DND-41 (cell line): Measurements from ENCODE around the gene CD300A.
"Not testable (repeated sequence)": the region's sequence is repeated elsewhere in the genome, so short reads cannot be mapped to it uniquely, and the experiment has no call there.

Source experiments
- ATAC-seq: fragments of 200-7000 bp; cut with Tn5 transposase; 3 replicates; pipeline ENCODE4 v1.9.1; 2021; ENCODE audit warnings: low read depth; ENCODE audit not compliant: insufficient read depth
- DNase-seq: peaks from one replicate; pipeline ENCODE4 v3.0.0-alpha.2; 2020
- H2AFZ ChIP-seq: 2 replicates; pipeline ENCODE4 v1.6.0; 2012; ENCODE audit warnings: low read depth, low read length
- H3K27ac ChIP-seq: 2 replicates; pipeline ENCODE4 v1.5.1; 2012; ENCODE audit warnings: low read length, inconsistent platforms
- H3K27me3 ChIP-seq: fragments of 200-600 bp; sonication (generic); 2 replicates; pipeline ENCODE4 v1.6.0; 2012; ENCODE audit warnings: low read length, mild to moderate bottlenecking, inconsistent platforms; ENCODE audit not compliant: insufficient read depth, poor library complexity
- H3K36me3 ChIP-seq: 2 replicates; pipeline ENCODE4 v1.5.1; 2012; ENCODE audit warnings: low read length, inconsistent platforms; ENCODE audit not compliant: insufficient read depth
- H3K4me1 ChIP-seq: 2 replicates; pipeline ENCODE4 v1.5.1; 2012; ENCODE audit warnings: mild to moderate bottlenecking, low read length; ENCODE audit not compliant: insufficient read depth
- H3K4me2 ChIP-seq: 2 replicates; pipeline ENCODE4 v1.6.0; 2012; ENCODE audit warnings: mild to moderate bottlenecking, moderate library complexity, low read length, inconsistent platforms; ENCODE audit not compliant: insufficient read depth
- H3K4me3 ChIP-seq, 2 experiments: fragments of 200-600 bp in 1 of 2; shearing (Covaris generic) in 1 of 2; 2 replicates each; pipeline ENCODE4 v1.5.1; 2012 to 2016; ENCODE audit warnings: inconsistent platforms in 2 of 2, low read length in 2 of 2, mild to moderate bottlenecking in 2 of 2, low read depth in 1 of 2, moderate library complexity in 1 of 2
- H3K79me2 ChIP-seq: 2 replicates; pipeline ENCODE4 v1.6.0; 2012; ENCODE audit warnings: low read length, inconsistent platforms; ENCODE audit not compliant: insufficient read depth
- H3K9ac ChIP-seq: 2 replicates; pipeline ENCODE4 v1.6.0; 2012; ENCODE audit warnings: low read depth, mild to moderate bottlenecking, inconsistent platforms, low read length, moderate library complexity
- H3K9me3 ChIP-seq: 2 replicates; pipeline ENCODE4 v1.5.1; 2012; ENCODE audit warnings: low read length, moderate library complexity, mild to moderate bottlenecking, inconsistent platforms; ENCODE audit not compliant: insufficient read depth, severe bottlenecking
- H4K20me1 ChIP-seq: 2 replicates; pipeline ENCODE4 v1.6.0; 2012; ENCODE audit warnings: low read length; ENCODE audit not compliant: insufficient read depth
- EZH2 ChIP-seq: IDR thresholded peaks from 3 replicates; pipeline ENCODE4 v1.6.1; 2012; ENCODE audit warnings: borderline replicate concordance, low read depth, mild to moderate bottlenecking, moderate library complexity, low read length, inconsistent platforms; ENCODE audit not compliant: severe bottlenecking
- TF ChIP-seq, protein P1 (sequence below): IDR thresholded peaks from 2 replicates; pipeline ENCODE4 v1.5.1; 2012; ENCODE audit warnings: borderline replicate concordance, low read length, moderate library complexity, mild to moderate bottlenecking; ENCODE audit not compliant: poor library complexity, severe bottlenecking; ENCODE audit errors: extremely low read depth

Gene CD300A

DNA sequence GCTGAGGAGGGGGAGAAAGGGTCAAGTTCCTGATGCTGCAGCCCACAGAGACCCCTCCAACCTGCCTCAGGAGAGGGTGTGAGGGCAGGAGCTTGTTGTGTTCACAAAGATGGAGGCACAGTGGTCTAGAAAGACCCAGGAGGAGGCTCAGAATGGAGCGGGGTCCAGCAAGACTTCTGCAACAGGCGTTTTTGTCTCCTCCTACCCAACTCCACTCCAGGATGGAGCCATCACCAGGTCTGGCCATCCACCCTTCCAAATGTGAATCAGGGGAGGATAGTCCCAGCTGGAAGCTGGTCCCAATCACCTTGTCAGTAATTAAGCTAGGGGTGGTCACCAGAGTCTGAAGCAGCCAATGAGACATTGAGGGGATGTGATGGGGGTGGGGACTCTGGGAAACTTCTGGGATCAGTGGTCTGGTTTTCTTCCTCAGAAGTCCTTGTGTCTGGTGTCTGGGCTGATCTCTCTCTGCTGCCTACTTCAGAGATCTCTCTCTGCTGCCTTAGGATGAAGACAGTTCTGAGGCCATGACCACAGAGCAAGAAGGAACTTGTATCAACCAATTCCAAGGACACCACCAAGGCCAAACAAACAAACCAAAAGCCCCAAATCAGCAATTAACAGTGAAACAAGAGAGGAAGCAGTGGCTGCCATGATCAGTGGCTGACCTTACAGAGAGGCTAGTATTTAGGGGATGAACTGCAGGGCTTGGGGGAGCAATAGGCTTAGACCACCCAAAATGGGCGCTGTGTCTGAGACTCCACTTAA is 50.3 kb downstream of the CD300A start:
- H3K4me1 ChIP-seq = no peaks in the 10 kb centered on the region
- no peaks in the 10 kb centered on the region for H3K79me2 ChIP-seq
- ATAC-seq (no peak), DNase-seq (no peak)
- no peaks in the 10 kb centered on the region for H4K20me1 ChIP-seq
- no peak overlapping the region for H3K4me2 ChIP-seq
- no peak overlapping the region for H2AFZ ChIP-seq
- H3K4me3 ChIP-seq = no peak overlapping the region
- H3K9ac ChIP-seq = no peak overlapping the region
- H3K36me3 ChIP-seq = no peaks in the 10 kb centered on the region
- no peak overlapping the region for H3K27ac ChIP-seq
- peaks cover 15% of the 10 kb centered on the region for H3K9me3 ChIP-seq
- TF ChIP-seq, protein P1, sequence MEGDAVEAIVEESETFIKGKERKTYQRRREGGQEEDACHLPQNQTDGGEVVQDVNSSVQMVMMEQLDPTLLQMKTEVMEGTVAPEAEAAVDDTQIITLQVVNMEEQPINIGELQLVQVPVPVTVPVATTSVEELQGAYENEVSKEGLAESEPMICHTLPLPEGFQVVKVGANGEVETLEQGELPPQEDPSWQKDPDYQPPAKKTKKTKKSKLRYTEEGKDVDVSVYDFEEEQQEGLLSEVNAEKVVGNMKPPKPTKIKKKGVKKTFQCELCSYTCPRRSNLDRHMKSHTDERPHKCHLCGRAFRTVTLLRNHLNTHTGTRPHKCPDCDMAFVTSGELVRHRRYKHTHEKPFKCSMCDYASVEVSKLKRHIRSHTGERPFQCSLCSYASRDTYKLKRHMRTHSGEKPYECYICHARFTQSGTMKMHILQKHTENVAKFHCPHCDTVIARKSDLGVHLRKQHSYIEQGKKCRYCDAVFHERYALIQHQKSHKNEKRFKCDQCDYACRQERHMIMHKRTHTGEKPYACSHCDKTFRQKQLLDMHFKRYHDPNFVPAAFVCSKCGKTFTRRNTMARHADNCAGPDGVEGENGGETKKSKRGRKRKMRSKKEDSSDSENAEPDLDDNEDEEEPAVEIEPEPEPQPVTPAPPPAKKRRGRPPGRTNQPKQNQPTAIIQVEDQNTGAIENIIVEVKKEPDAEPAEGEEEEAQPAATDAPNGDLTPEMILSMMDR = no peak
- no peak for TF ChIP-seq EZH2
- H3K27me3 ChIP-seq = no peaks in the 10 kb centered on the region

DNA sequence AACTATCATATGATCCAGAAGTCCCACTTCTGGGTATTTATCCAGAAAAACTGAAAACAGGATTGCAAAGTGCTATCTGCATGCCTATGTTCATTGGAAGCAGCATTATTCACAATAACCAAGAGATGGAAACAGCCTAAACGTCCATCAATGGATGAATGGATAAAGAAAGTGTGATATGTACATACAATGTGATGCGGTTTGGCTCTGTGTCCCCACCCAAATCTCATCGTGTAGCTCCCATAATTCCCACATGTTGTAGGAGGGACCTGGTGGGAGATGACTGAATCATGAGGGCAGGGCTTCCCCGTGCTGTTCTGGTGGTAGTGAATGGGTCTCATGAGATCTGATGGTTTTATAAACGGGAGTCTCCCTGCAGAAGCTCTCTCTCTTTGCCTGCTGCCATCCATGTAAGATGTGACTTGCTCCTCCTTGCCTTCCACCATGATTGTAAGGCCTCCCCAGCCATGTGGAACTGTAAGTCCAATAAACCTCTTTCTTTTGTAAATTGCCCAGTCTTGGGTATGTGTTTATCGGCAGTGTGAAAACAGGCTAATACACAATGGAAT is 52.1 kb downstream of the CD300A start:
- H4K20me1 ChIP-seq, H3K27me3 ChIP-seq, H3K27ac ChIP-seq, H2AFZ ChIP-seq, H3K9ac ChIP-seq, H3K4me3 ChIP-seq, H3K4me1 ChIP-seq, H3K4me2 ChIP-seq, DNase-seq, ATAC-seq, H3K36me3 ChIP-seq, H3K79me2 ChIP-seq: not testable (repeated sequence)
- peaks cover 15% of the 10 kb centered on the region for H3K9me3 ChIP-seq

DNA sequence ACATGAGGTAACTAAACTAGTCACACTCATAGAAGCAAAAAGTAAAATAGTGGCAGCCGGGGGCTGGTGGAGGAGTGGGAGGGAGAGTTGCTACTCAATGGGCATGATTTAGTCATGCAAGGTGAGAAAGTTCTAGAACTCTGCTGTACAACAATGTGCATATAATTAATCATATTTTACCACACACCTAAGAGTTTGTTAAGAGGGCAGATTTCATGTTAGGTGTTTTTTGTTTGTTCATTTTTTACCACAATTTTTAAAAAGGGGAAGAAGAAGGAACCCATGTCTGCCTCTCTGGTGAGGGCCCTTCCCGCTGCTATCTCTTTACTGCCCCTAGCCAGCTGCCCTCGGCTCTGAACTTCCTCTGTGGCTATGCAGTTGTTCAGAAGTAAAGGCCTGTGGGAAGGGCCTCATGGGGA is 53.6 kb downstream of the CD300A start:
- no peak overlapping the region for H3K4me2 ChIP-seq
- no peak for ATAC-seq
- no peak overlapping the region for H3K27ac ChIP-seq
- DNase-seq = no peak
- TF ChIP-seq, protein P1 = no peak
- no peak for TF ChIP-seq EZH2
- H2AFZ ChIP-seq = no peak overlapping the region
- no peaks in the 10 kb centered on the region for H3K4me1 ChIP-seq
- no peaks in the 10 kb centered on the region for H3K79me2 ChIP-seq
- H4K20me1 ChIP-seq = no peaks in the 10 kb centered on the region
- H3K36me3 ChIP-seq = no peaks in the 10 kb centered on the region
- H3K4me3 ChIP-seq = no peak overlapping the region
- peaks cover 1% of the 10 kb centered on the region for H3K9me3 ChIP-seq
- H3K9ac ChIP-seq = no peak overlapping the region
- H3K27me3 ChIP-seq = no peaks in the 10 kb centered on the region

DNA sequence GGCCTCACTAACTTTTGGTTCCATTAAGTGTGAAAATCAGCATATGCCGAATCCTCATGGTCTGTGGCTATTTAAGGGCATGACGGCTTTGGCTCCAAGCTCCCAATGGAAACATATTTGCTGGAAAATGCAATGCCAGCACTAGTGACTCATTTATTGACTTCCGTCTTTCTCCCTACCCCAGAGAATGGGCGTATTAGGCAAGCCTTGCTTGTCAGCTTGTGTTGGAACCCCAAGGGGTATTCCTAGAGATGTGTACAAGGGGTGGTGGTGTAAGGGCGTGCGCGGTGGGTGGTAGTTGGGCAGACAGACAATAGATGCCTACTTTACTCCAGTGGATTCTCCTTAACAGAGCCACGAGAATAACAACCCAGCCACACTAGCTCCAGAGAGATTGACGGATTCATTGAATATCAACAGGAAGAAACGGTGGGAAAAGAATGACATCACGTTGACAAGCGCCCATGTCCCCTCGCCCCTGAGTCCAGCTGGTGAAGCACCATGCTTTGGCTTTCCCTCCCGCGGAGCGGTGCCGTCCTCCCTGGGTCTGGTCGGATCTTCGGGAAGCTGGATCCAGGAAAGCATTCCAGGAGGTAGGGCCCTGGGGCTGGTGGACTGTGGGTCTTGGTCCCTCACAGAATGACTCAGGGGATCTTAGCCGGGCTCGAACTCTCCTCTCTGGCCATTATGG is 54.5 kb downstream of the CD300A start:
- no peak overlapping the region for H3K4me2 ChIP-seq
- no peaks in the 10 kb centered on the region for H3K36me3 ChIP-seq
- no peaks in the 10 kb centered on the region for H3K27me3 ChIP-seq
- no peak for DNase-seq
- H4K20me1 ChIP-seq = no peaks in the 10 kb centered on the region
- no peaks in the 10 kb centered on the region for H3K4me1 ChIP-seq
- H3K4me3 ChIP-seq = no peak overlapping the region
- no peak overlapping the region for H2AFZ ChIP-seq
- no peak overlapping the region for H3K27ac ChIP-seq
- H3K9me3 ChIP-seq = no peaks in the 10 kb centered on the region
- H3K79me2 ChIP-seq = no peaks in the 10 kb centered on the region
- no peak for TF ChIP-seq EZH2
- TF ChIP-seq, protein P1 = no peak
- no peak for ATAC-seq
- no peak overlapping the region for H3K9ac ChIP-seq
